CD4-positive, alpha-beta memory T cell (primary cell): ENCODE data around the gene ENGASE. TPM values are rescaled to one million over a fixed set of nuclear protein-coding genes. Genes with fewer than 3 reads are reported as not detected.
"Not testable (repeated sequence)": the region's sequence is repeated elsewhere in the genome, so short reads cannot be mapped to it uniquely, and the experiment has no call there.

Experiments
- CTCF ChIA-PET: fragments of 350-600 bp; sonication (Branson Sonifier 250); formaldehyde crosslinking; loops from one replicate; lab custom pipeline; 2021; ENCODE audit warnings: inconsistent platforms; ENCODE audit not compliant: partially characterized antibody; lab: Charles Lee
- POLR2A ChIA-PET: fragments of 350-600 bp; sonication (Branson Sonifier 250); formaldehyde crosslinking; loops from one replicate; lab custom pipeline; 2021; ENCODE audit not compliant: partially characterized antibody; lab: Charles Lee
- DNase-seq, 5 donors: peaks; one replicate each; pipeline versions ENCODE4 v3.0.0 to v3.0.0-alpha.2; 2020 to 2022; ENCODE audit warnings: mixed read lengths in 1 of 5
- H3K27ac ChIP-seq: one replicate; pipeline ENCODE4 v1.7.0; 2013; ENCODE audit warnings: low read depth, low read length
- H3K27me3 ChIP-seq: 2 replicates; pipeline ENCODE4 v1.7.0; 2013; ENCODE audit warnings: mild to moderate bottlenecking, low read length, moderate library complexity; ENCODE audit not compliant: insufficient read depth
- H3K36me3 ChIP-seq: 2 replicates; pipeline ENCODE4 v1.7.0; 2013; ENCODE audit warnings: mild to moderate bottlenecking, low read length, moderate library complexity; ENCODE audit not compliant: insufficient read depth
- H3K4me1 ChIP-seq: 2 replicates; pipeline ENCODE4 v1.7.0; 2013; ENCODE audit warnings: mild to moderate bottlenecking, low read length, moderate library complexity; ENCODE audit not compliant: insufficient read depth
- H3K4me3 ChIP-seq, 2 donors: one replicate each; pipeline ENCODE4 v1.7.0; 2013; ENCODE audit warnings: low read length in 2 of 2, mild to moderate bottlenecking in 1 of 2
- H3K9me3 ChIP-seq, 2 donors: one replicate each; pipeline ENCODE4 v1.7.0; 2013; ENCODE audit warnings: low read length in 2 of 2, control low read depth in 1 of 2; ENCODE audit not compliant: control insufficient read depth in 1 of 2
- H3K27ac Mint-ChIP-seq, 7 donors: one replicate each; pipeline ENCODE4 v1.8.0; 2020 to 2021; ENCODE audit warnings: mixed read lengths in 7 of 7, mild to moderate bottlenecking in 6 of 7, inconsistent platforms in 3 of 7, moderate library complexity in 3 of 7
- H3K27me3 Mint-ChIP-seq, 2 donors: one replicate each; pipeline ENCODE4 v1.8.0; 2020 to 2021; ENCODE audit warnings: mixed read lengths in 2 of 2
- H3K36me3 Mint-ChIP-seq, 2 donors: one replicate each; pipeline ENCODE4 v1.8.0; 2020 to 2021; ENCODE audit warnings: mixed read lengths in 2 of 2, inconsistent platforms in 1 of 2, mild to moderate bottlenecking in 1 of 2
- H3K4me1 Mint-ChIP-seq, 4 donors: one replicate each; pipeline ENCODE4 v1.8.0; 2020 to 2021; ENCODE audit warnings: mixed read lengths in 4 of 4, mild to moderate bottlenecking in 1 of 4
- H3K4me3 Mint-ChIP-seq, 8 donors: one replicate each; pipeline ENCODE4 v1.8.0; 2020 to 2021; ENCODE audit warnings: mixed read lengths in 8 of 8, mild to moderate bottlenecking in 7 of 8, moderate library complexity in 6 of 8, inconsistent platforms in 3 of 8
- H3K9me3 Mint-ChIP-seq, 8 donors: one replicate each; pipeline ENCODE4 v1.8.0; 2020 to 2021; ENCODE audit warnings: mixed read lengths in 8 of 8, mild to moderate bottlenecking in 5 of 8, inconsistent platforms in 3 of 8, moderate library complexity in 1 of 8
- intact Hi-C: fragments of 100-400 bp; cut with micrococcal nuclease; formaldehyde crosslinking; loops from one replicate; pipeline ENCODE4 v1.15.1; 2023
- polyA plus RNA-seq, 2 donors: library from polyadenylated mRNA; unstranded; fragments of 300-500 nt; fragmentation: Illumina TruSeq; gene quantifications; one replicate each; pipeline ENCODE4 v1.2.3, GENCODE V29; 2021
- total RNA-seq, 2 experiments: library from RNA; stranded (reverse); gene quantifications; one replicate each; pipeline ENCODE4 v1.2.3, GENCODE V29; 2021

Gene ENGASE
- total and polyA plus RNA-seq, 4 experiments from 2014 or later, result 2.7 to 150 (median 75.8) TPM

GRCh38 chr17:79028496-79029326, 45.9 kb upstream of the ENGASE start:
- Histone ChIP-seq H3K4me3 (no peak overlapping the region), H3K36me3 (no peaks in the 10 kb centered on the region), H3K27me3 (peaks cover 13% of the 10 kb centered on the region), H3K9me3 (no peaks in the 10 kb centered on the region), H3K27ac (no peak overlapping the region), H3K4me1 (peaks cover 10% of the 10 kb centered on the region)
- Mint-ChIP-seq H3K27ac (no peak overlapping the region), H3K27me3 (peaks cover 32 to 33% of the 10 kb centered on the region in 2 donors), H3K4me3 (no peak overlapping the region), H3K36me3 (no peaks in the 10 kb centered on the region), H3K4me1 (peaks cover 2 to 14% (median 4%) of the 10 kb centered on the region in 4 donors), H3K9me3 (peaks cover 0 to 1% (median 0%) of the 10 kb centered on the region in 8 donors)
- ChIA-PET CTCF (no interaction called here), POLR2A (no interaction called here)
- intact Hi-C loops, result no loop called here
- no peak for DNase-seq

DNA sequence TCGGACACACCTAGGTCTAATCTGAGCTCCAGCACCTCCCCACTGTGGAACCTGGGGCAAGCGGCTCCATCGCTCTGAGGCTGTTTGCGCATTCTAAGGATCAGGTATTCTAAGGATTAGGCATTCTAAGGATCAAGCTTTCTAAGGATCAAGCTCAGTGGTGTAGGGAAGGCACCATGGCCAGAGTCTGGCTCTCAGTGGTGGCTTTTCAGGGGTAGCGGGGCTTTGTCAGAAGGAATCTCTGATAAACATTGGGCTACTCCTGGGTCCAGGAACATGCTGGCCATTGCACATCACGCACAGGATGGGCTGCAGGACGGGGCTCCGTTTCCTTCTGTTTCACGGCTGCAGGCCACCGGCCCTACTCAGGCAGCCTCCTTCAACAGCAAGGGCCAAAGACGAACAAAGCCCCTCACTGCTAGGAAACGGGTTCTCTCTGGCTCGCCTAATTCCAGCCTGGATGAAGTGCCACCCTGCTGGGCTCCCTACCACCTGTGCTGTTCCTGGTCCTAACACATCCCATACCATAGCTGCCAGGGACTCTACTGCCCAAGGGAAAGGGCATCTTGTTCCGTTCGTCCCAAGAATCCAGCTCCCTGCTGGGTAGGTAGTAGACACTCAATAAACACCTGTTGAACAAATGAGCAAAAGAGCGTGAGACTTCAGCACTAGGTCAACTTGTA, 45.2 kb upstream of the ENGASE start:
- peaks cover 0 to 10% (median under 1%) of the 10 kb centered on the region in 4 donors for H3K4me1 Mint-ChIP-seq
- peaks cover 13% of the 10 kb centered on the region for H3K27me3 ChIP-seq
- peaks cover 29 to 32% of the 10 kb centered on the region in 2 donors for H3K27me3 Mint-ChIP-seq
- H3K36me3 Mint-ChIP-seq, result no peaks in the 10 kb centered on the region
- no peaks in the 10 kb centered on the region for H3K36me3 ChIP-seq
- H3K9me3 Mint-ChIP-seq, result peaks cover 0 to 1% (median 0%) of the 10 kb centered on the region in 8 donors
- CTCF ChIA-PET, result no interaction called here
- DNase-seq, result no peak
- no peaks in the 10 kb centered on the region for H3K9me3 ChIP-seq
- intact Hi-C loops, result no loop called here
- POLR2A ChIA-PET, result no interaction called here
- no peak overlapping the region for H3K4me3 ChIP-seq
- no peak overlapping the region for H3K4me3 Mint-ChIP-seq
- no peak overlapping the region for H3K27ac ChIP-seq
- no peak overlapping the region for H3K27ac Mint-ChIP-seq
- peaks cover 4% of the 10 kb centered on the region for H3K4me1 ChIP-seq

DNA sequence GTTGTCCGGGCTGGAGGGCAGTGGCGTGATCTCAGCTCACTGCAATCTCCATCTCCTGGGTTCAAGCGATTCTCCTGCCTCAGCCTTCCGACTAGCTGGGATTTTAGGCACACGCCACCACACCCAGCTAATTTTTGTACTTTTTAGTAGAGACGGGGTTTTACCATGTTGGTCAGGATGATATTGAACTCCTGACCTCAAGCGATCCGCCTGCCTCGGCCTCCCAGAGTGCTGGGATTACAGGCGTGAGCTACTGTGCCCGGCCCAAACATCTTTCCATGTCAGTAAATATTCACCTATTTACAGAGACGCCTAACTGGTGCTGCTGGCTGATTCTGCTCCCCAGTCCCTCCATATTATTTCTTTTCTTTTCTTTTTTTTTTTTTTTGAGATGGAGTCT, 44.0 kb upstream of the ENGASE start:
- CTCF ChIA-PET, H3K36me3 Mint-ChIP-seq: not testable (repeated sequence)

GRCh38 chr17:79031996-79032875, 42.4 kb upstream of the ENGASE start:
- ChIA-PET POLR2A (no interaction called here), CTCF (interaction anchor here (1.4 to 2.0 kb wide), 2 partner anchors 13 to 360 kb away, joined by 4 to 5 read pairs; no protein-coding TSS in a partner anchor)
- no peak overlapping the region for H3K4me3 ChIP-seq
- DNase-seq, result no peak
- peaks cover 4% of the 10 kb centered on the region for H3K27me3 ChIP-seq
- peak overlapping the region in 1 of 8 donors; percentile 43 for H3K4me3 Mint-ChIP-seq
- peaks cover 18 to 21% of the 10 kb centered on the region in 2 donors for H3K27me3 Mint-ChIP-seq
- peak overlapping the region in 1 of 7 donors; percentile 72 for H3K27ac Mint-ChIP-seq
- no peak overlapping the region for H3K27ac ChIP-seq
- no peaks in the 10 kb centered on the region for H3K9me3 ChIP-seq
- H3K9me3 Mint-ChIP-seq, result peaks cover 0 to 1% (median 0%) of the 10 kb centered on the region in 8 donors
- no peaks in the 10 kb centered on the region for H3K4me1 Mint-ChIP-seq
- intact Hi-C loops, result no loop called here
- no peaks in the 10 kb centered on the region for H3K36me3 Mint-ChIP-seq
- H3K36me3 ChIP-seq, result no peaks in the 10 kb centered on the region
- H3K4me1 ChIP-seq, result no peaks in the 10 kb centered on the region

More for the DNA sequence above, 44.0 kb upstream of the ENGASE start:
- DNase-seq, H3K4me3 Mint-ChIP-seq, H3K9me3 ChIP-seq, POLR2A ChIA-PET, H3K4me3 ChIP-seq, H3K27ac ChIP-seq, H3K4me1 ChIP-seq, H3K27me3 ChIP-seq, H3K36me3 ChIP-seq, H3K4me1 Mint-ChIP-seq, H3K9me3 Mint-ChIP-seq, intact Hi-C loops: not testable (repeated sequence)
- peaks cover 24 to 27% of the 10 kb centered on the region in 2 donors for H3K27me3 Mint-ChIP-seq
- H3K27ac Mint-ChIP-seq, result peak overlapping the region in 1 of 7 donors; percentile 46

DNA sequence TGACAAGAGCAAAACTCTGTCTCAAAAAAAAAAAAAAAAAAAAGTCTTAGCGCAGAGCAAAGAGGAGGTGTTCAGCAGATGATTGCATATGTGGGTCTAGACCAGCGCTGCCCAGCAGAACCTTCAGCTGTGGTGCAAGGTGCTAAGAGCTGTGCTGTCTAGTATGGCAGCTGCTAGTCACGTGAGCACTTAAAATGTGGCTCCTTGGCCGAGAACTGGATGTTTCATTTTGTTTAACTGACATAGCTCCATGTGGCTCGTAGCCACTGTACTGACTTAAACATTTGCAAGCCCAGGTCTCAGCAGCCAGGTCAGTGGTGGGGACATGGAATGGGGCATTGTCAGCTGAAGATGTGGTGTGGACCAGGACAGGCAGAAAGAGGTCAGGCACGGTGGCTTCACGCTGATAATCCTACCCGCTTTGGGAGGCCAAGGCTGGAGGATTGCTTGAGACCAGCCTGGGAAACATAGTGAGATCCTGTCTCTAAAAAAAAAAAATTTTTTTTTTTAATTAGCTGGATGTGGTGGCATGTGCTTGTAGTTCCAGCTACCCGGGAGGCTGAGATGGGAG, 41.5 kb upstream of the ENGASE start:
- no peaks in the 10 kb centered on the region for H3K36me3 Mint-ChIP-seq
- H3K27me3 Mint-ChIP-seq, result peaks cover 18 to 20% of the 10 kb centered on the region in 2 donors
- H3K4me1 Mint-ChIP-seq, result no peaks in the 10 kb centered on the region
- H3K27ac Mint-ChIP-seq, result no peak overlapping the region
- H3K27me3 ChIP-seq, result peaks cover 4% of the 10 kb centered on the region
- intact Hi-C loops, result no loop called here
- CTCF ChIA-PET, result interaction anchor here (1.4 to 2.0 kb wide), 2 partner anchors 12 to 359 kb away, joined by 4 to 5 read pairs; no protein-coding TSS in a partner anchor
- H3K4me1 ChIP-seq, result no peaks in the 10 kb centered on the region
- no peak overlapping the region for H3K27ac ChIP-seq
- peaks cover 0 to 1% (median 0%) of the 10 kb centered on the region in 8 donors for H3K9me3 Mint-ChIP-seq
- H3K4me3 ChIP-seq, result no peak overlapping the region
- POLR2A ChIA-PET, result no interaction called here
- no peaks in the 10 kb centered on the region for H3K9me3 ChIP-seq
- H3K4me3 Mint-ChIP-seq, result no peak overlapping the region
- H3K36me3 ChIP-seq, result no peaks in the 10 kb centered on the region
- no peak for DNase-seq

- CTCF ChIA-PET, result interaction anchor here (1.2 to 2.0 kb wide), 3 partner anchors 10 to 358 kb away, joined by 4 to 5 read pairs (median 5); no protein-coding TSS in a partner anchor
- H3K9me3 Mint-ChIP-seq, result peaks cover 0 to 1% (median 0%) of the 10 kb centered on the region in 8 donors
- POLR2A ChIA-PET, result no interaction called here
- no peak overlapping the region for H3K27ac Mint-ChIP-seq
- intact Hi-C loops, result no loop called here
- no peaks in the 10 kb centered on the region for H3K36me3 ChIP-seq
- no peak overlapping the region for H3K4me3 Mint-ChIP-seq
- H3K4me1 Mint-ChIP-seq, result no peaks in the 10 kb centered on the region
- H3K27me3 Mint-ChIP-seq, result peaks cover 17 to 20% of the 10 kb centered on the region in 2 donors
- no peak overlapping the region for H3K27ac ChIP-seq
- H3K27me3 ChIP-seq, result peaks cover 4% of the 10 kb centered on the region
- no peak overlapping the region for H3K4me3 ChIP-seq
- no peak for DNase-seq
- no peaks in the 10 kb centered on the region for H3K4me1 ChIP-seq
- H3K9me3 ChIP-seq, result no peaks in the 10 kb centered on the region
- H3K36me3 Mint-ChIP-seq, result no peaks in the 10 kb centered on the region
These were observed 40.7 kb upstream of the ENGASE start for GRCh38 chr17:79033741-79034501.
